Duodenal mucosa (tissue), 2 donors: ENCODE results near the gene USH2A.

Experiments
- H3K27ac ChIP-seq: one replicate; pipeline ENCODE4 v1.7.0; 2013; ENCODE audit warnings: low read depth, low read length
- H3K27me3 ChIP-seq, 2 donors: one replicate each; pipeline ENCODE4 v1.7.0; 2013; ENCODE audit warnings: low read length in 2 of 2, control low read depth in 1 of 2; ENCODE audit not compliant: insufficient read depth in 2 of 2, control insufficient read depth in 1 of 2
- H3K36me3 ChIP-seq, 2 donors: one replicate each; pipeline ENCODE4 v1.7.0; 2013; ENCODE audit warnings: low read length in 2 of 2, control low read depth in 1 of 2; ENCODE audit not compliant: insufficient read depth in 2 of 2, control insufficient read depth in 1 of 2
- H3K4me1 ChIP-seq, 2 donors: one replicate each; pipeline ENCODE4 v1.7.0; 2013; ENCODE audit warnings: low read length in 2 of 2, control low read depth in 1 of 2; ENCODE audit not compliant: insufficient read depth in 2 of 2, control insufficient read depth in 1 of 2
- H3K4me3 ChIP-seq, 2 donors: one replicate each; pipeline ENCODE4 v1.7.0; 2013; ENCODE audit warnings: low read length in 2 of 2, low read depth in 1 of 2
- H3K9ac ChIP-seq, 2 donors: one replicate each; pipeline ENCODE4 v1.7.0; 2013; ENCODE audit warnings: low read length in 2 of 2, low read depth in 1 of 2
- H3K9me3 ChIP-seq, 2 donors: one replicate each; pipeline ENCODE4 v1.7.0; 2013; ENCODE audit warnings: low read length in 2 of 2, control low read depth in 1 of 2; ENCODE audit not compliant: control insufficient read depth in 1 of 2

The USH2A gene

DNA sequence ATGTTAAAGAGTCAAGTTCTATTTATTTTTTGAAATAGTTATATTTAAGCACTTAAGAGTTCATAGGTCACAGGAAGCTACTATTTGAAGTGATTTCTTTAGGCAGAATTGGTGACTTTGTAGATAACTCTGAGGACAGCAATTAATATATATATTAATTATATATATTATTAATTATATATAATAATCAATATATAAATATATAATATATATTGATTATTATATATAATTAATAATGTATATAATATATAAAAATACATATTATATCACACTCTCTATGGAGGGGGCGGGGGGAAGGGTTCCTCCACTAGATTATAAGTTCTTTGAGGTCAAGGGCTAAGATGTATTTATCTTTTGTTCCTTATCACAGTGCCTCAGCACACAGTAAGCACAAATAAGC is 547.5 kb downstream of the USH2A start:
- Histone ChIP-seq H3K9ac (no peak overlapping the region), H3K27ac (no peak overlapping the region), H3K36me3 (no peaks in the 10 kb centered on the region), H3K27me3 (no peaks in the 10 kb centered on the region), H3K9me3 (no peaks in the 10 kb centered on the region), H3K4me1 (peaks cover 0 to 5% of the 10 kb centered on the region in 2 donors), H3K4me3 (no peak overlapping the region)

DNA sequence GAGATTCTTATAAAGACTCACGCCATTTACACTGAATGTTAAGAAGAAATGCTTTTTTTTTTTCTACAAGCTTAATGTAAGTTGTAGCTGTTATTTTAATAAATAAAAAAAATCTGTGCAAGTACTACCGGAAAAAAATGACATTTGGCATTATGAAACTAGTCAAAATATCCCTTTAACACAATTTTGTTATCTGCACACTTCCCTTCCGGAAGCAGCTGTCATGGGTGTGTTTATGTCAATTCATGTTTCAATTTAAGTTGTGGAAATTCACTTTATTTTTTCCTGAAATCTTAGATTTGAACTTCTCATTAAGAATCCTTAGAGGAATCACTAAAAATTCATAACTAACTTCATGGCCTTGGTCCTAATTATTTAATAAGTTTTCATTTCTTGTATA is 548.0 kb downstream of the USH2A start:
- H3K4me1 ChIP-seq: peaks cover 0 to 5% of the 10 kb centered on the region in 2 donors

DNA sequence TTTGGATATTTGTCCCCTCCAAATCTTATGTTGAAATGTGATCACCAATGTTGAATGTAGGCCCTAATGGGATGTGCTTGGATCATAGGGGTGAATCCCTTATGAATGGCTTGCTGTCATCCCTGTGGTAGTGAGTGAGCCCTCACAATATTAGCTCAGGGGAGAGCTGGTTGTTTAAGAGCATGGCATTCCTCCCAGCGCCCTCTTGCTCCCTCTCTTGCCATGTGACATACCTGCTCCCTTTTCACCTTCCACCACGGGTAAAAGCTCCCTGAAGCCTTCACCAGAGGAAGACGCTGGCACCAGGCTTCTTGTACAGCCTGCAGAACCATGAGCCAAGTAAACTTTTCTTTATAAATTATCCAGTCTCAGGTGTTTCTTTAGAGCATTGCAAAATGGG is 550.6 kb downstream of the USH2A start:
- Histone ChIP-seq H3K4me3 (no peak overlapping the region), H3K27me3 (no peaks in the 10 kb centered on the region), H3K9me3 (no peaks in the 10 kb centered on the region), H3K36me3 (no peaks in the 10 kb centered on the region), H3K4me1 (peaks cover 0 to 3% of the 10 kb centered on the region in 2 donors), H3K27ac (no peak overlapping the region), H3K9ac (no peak overlapping the region)

More for the DNA sequence above, 548.0 kb downstream of the USH2A start:
- Histone ChIP-seq H3K9ac (no peak overlapping the region), H3K27me3 (no peaks in the 10 kb centered on the region), H3K36me3 (no peaks in the 10 kb centered on the region), H3K27ac (no peak overlapping the region), H3K9me3 (no peaks in the 10 kb centered on the region), H3K4me3 (no peak overlapping the region)

DNA sequence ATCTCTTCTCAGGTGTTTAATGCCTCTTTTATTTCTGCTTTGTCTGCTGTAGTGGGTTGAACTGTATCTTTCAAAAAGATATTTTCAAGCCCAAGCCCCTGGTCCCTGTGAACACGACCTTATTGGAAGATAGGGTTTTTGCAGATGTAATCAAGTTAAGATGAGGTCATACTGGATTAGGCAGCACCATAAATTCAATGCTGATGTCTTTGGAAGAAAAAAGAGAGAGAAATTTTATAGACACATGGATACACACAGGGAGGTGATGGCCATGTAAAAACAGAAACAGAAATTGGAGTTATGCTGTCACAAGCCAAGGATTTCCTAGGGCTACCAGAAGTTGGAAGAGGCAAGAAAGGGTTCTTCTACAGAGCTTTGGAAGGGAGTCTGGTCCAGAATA is 554.7 kb downstream of the USH2A start:
- H3K36me3 ChIP-seq: no peaks in the 10 kb centered on the region
- no peaks in the 10 kb centered on the region for H3K9me3 ChIP-seq
- H3K27ac ChIP-seq: no peak overlapping the region
- no peak overlapping the region for H3K4me3 ChIP-seq
- H3K4me1 ChIP-seq: no peaks in the 10 kb centered on the region
- no peak overlapping the region for H3K9ac ChIP-seq
- no peaks in the 10 kb centered on the region for H3K27me3 ChIP-seq

DNA sequence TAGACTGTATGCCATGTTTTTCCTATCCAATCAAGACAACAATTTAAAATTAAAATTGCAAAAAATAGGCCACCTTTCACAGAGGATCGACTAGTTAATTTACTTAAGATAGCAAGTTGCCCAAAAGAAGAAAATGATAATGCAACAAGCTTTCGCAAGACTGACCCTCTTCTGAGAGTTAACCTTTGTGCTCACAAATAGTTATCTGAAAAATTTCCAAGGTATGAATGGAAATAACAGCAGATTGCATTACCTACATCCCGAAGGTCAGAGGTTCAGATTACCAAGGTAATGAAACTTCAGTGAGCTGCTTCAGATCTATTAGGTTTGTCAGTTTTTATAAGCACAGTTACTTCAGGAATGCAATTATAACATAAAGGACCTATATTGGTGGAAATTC is 558.2 kb downstream of the USH2A start:
- Histone ChIP-seq H3K4me3 (no peak overlapping the region), H3K4me1 (no peaks in the 10 kb centered on the region), H3K9me3 (no peaks in the 10 kb centered on the region), H3K27ac (no peak overlapping the region), H3K9ac (no peak overlapping the region), H3K36me3 (no peaks in the 10 kb centered on the region), H3K27me3 (no peaks in the 10 kb centered on the region)

DNA sequence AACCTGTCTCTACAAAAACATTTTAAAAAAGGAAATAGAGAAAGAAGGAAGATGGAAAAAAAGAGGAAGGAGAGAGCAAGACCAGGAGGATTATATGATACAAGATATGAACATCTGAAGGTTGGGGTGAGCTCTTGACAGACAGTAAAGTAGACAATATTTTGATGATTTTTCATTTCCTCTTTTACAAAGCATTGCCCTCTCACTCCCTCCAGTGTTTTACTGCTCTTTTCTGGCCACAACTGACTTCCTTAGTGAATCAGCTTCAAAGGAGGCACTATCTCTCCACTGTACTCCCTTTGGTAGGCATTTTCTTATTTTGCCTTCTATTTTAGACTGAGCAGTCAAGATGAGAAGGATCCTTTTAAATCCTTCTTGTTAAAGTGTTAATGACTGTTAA is 559.5 kb downstream of the USH2A start:
- H3K36me3 ChIP-seq: no peaks in the 10 kb centered on the region
- H3K9me3 ChIP-seq: no peaks in the 10 kb centered on the region
- H3K27me3 ChIP-seq: no peaks in the 10 kb centered on the region
- no peak overlapping the region for H3K27ac ChIP-seq
- no peaks in the 10 kb centered on the region for H3K4me1 ChIP-seq
- no peak overlapping the region for H3K4me3 ChIP-seq
- H3K9ac ChIP-seq: no peak overlapping the region

DNA sequence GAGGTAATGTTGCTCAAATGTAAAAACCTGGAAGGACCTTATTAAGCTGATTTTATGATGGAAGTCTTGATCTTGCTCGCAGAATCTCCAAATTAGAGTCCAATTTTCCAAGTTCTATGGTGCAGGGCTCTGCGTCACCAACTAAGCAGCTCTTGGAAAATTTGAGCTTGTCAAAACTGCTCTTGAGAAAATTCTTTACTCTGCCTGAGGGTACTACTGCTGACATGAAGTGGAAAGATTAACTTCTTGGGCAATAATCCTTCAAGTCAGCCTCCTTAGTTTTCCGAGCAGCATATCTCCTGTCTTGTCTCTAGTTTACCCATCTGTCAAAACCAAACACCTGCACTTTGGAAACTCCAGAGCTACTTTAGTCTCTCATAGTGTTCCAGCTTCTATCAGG is 562.4 kb downstream of the USH2A start:
- no peak overlapping the region for H3K27ac ChIP-seq

DNA sequence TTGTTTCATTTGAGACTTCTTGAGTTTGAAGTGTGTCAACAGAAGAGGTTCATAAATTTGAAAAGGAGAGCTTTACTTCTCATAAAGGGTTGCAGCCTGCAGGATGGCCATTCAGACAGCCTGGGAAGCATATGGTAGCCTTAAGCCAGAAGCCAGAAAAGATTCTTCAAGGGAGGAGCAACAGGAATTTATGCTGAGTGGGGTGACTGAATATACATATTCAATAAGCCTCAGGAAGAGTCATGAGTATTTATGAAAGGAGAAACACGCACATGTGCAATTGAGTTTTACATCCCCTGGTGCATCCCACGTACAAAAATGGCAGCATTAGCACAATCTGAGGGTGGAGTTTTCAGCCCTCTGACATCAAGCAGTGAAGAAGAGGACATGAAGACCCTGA is 565.9 kb downstream of the USH2A start:
- Histone ChIP-seq H3K9me3 (peaks cover 0 to 7% of the 10 kb centered on the region in 2 donors), H3K4me3 (no peak overlapping the region), H3K9ac (no peak overlapping the region), H3K27me3 (no peaks in the 10 kb centered on the region), H3K4me1 (no peaks in the 10 kb centered on the region), H3K36me3 (no peaks in the 10 kb centered on the region), H3K27ac (no peak overlapping the region)

More for the DNA sequence above, 562.4 kb downstream of the USH2A start:
- H3K4me3 ChIP-seq: no peak overlapping the region
- no peaks in the 10 kb centered on the region for H3K4me1 ChIP-seq
- no peaks in the 10 kb centered on the region for H3K9me3 ChIP-seq
- no peak overlapping the region for H3K9ac ChIP-seq
- no peaks in the 10 kb centered on the region for H3K27me3 ChIP-seq
- no peaks in the 10 kb centered on the region for H3K36me3 ChIP-seq

DNA sequence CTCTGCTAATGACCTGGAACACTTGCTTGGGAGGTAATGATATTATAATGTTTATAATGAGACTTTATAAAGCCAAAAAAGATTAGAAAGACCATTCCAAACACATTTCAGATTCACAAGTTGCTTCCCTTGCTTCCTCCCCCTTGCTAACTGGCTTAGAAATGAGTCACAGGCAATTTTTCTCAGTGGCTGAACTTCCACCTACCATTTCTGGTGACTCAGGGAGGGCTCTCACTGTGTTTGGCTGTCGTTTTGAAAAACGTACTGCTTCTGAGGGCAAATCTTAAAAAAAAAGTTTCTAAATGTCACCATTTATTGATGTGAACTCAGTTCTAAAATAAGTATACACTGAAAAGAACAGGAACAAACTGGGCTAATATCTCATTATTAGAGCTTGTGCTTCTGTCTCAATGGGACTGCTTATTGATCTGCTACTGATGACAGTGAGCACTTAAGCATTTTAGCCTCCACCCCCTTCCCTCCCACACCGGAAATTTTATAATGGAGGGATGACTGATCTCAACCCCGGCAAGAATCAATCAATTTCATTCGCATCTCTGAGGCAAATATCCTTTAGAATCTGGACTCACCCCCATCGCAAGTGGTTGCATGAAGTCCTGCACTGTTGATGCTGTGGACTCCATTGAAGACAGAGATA is 577.9 kb downstream of the USH2A start:
- Histone ChIP-seq H3K4me3 (no peak overlapping the region), H3K27me3 (no peaks in the 10 kb centered on the region), H3K27ac (no peak overlapping the region), H3K4me1 (no peaks in the 10 kb centered on the region), H3K36me3 (no peaks in the 10 kb centered on the region), H3K9ac (no peak overlapping the region), H3K9me3 (no peaks in the 10 kb centered on the region)

DNA sequence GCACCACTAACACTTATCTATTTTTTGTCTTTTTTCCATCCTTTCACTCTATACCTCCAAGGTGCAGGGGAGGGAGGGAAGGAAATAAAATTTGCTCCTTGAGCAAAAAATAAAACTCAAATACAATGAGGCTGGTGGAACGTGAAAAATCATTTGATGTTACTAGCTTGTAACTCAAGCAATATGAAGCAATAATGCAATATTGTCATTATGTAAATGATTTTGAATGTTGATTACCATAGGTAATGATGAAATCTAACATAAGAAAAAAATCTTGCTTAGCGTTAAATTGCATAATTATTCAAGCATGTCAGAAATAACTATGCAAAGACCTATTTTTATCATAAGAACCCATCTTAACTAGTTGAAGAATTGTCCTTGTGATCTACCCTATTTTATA is 578.5 kb downstream of the USH2A start:
- H3K9ac ChIP-seq: no peak overlapping the region
- no peaks in the 10 kb centered on the region for H3K9me3 ChIP-seq
- no peaks in the 10 kb centered on the region for H3K4me1 ChIP-seq
- H3K36me3 ChIP-seq: no peaks in the 10 kb centered on the region
- no peaks in the 10 kb centered on the region for H3K27me3 ChIP-seq
- H3K27ac ChIP-seq: no peak overlapping the region
- no peak overlapping the region for H3K4me3 ChIP-seq

DNA sequence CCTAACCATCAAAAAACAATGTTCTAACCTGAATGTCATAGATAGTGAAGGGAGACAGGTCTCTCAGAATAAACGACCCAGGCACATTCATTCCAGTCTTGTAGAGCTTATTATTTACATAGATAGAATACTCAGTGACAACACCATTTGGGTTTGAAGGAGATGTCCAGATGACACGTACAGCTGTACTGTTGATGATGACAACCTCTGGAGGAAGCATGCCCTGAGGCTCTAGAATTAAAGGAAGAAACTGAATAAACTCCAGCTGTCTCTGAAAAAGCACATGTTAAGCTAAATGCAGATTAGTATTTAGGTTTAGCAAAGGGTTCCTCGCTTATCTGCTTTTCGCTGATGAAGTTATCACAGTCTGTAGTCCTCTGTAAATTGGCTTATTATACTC is 579.0 kb downstream of the USH2A start:
- no peak overlapping the region for H3K27ac ChIP-seq
- no peaks in the 10 kb centered on the region for H3K36me3 ChIP-seq
- no peak overlapping the region for H3K4me3 ChIP-seq
- H3K27me3 ChIP-seq: no peaks in the 10 kb centered on the region
- no peaks in the 10 kb centered on the region for H3K9me3 ChIP-seq
- H3K9ac ChIP-seq: no peak overlapping the region
- H3K4me1 ChIP-seq: no peaks in the 10 kb centered on the region
